Kidney epithelial cell (primary cell): ENCODE results near the gene SGPP2. TPM values are rescaled to one million over a fixed set of nuclear protein-coding genes. Genes with fewer than 3 reads are reported as not detected.

Experiments used
- DNase-seq: peaks from one replicate; pipeline ENCODE4 v3.0.0-alpha.2; 2010; ENCODE audit warnings: low read depth
- H3K27me3 ChIP-seq: 2 replicates; pipeline ENCODE4 v1.6.0; 2011; ENCODE audit warnings: low read length; ENCODE audit not compliant: control insufficient read depth, insufficient read depth
- H3K36me3 ChIP-seq: 2 replicates; pipeline ENCODE4 v1.5.1; 2011; ENCODE audit warnings: low read length; ENCODE audit not compliant: control insufficient read depth, insufficient read depth
- H3K4me3 ChIP-seq: 2 replicates; pipeline ENCODE4 v1.5.1; 2011; ENCODE audit warnings: low read depth, mild to moderate bottlenecking, control low read depth, low read length
- CTCF ChIP-seq: IDR thresholded peaks from 2 replicates; pipeline ENCODE4 v1.5.1; 2011; ENCODE audit warnings: mild to moderate bottlenecking, moderate library complexity, low read length, control low read depth, inconsistent platforms; ENCODE audit not compliant: insufficient read depth, poor library complexity, severe bottlenecking
- total RNA-seq: library from RNA; depleted of rRNA; stranded (reverse); fragments of >200 nt; gene quantifications from 2 replicates; pipeline ENCODE4 v1.2.3, GENCODE V29; 2015

SGPP2 gene
- total RNA-seq, 1 donor from 2014 or later = 29.1 TPM

GRCh38 chr2:222494104-222494739 is 69.9 kb downstream of the SGPP2 start:
- no peak for TF ChIP-seq CTCF
- Histone ChIP-seq H3K27me3 (no peaks in the 10 kb centered on the region), H3K36me3 (no peaks in the 10 kb centered on the region), H3K4me3 (no peak overlapping the region)
- DNase-seq = no peak

- no peak overlapping the region for H3K4me3 ChIP-seq
- no peaks in the 10 kb centered on the region for H3K27me3 ChIP-seq
- DNase-seq = no peak
- no peaks in the 10 kb centered on the region for H3K36me3 ChIP-seq
- no peak for TF ChIP-seq CTCF
Observed at GRCh38 chr2:222495388-222495787, 71.0 kb downstream of the SGPP2 start.

GRCh38 chr2:222499226-222499625 is 74.9 kb downstream of the SGPP2 start:
- Histone ChIP-seq H3K27me3 (no peaks in the 10 kb centered on the region), H3K4me3 (no peak overlapping the region), H3K36me3 (no peaks in the 10 kb centered on the region)
- no peak for DNase-seq
- TF ChIP-seq CTCF = no peak

- no peaks in the 10 kb centered on the region for H3K27me3 ChIP-seq
- no peaks in the 10 kb centered on the region for H3K36me3 ChIP-seq
- TF ChIP-seq CTCF = no peak
- H3K4me3 ChIP-seq = no peak overlapping the region
- no peak for DNase-seq
Observed at GRCh38 chr2:222504191-222504590, 79.8 kb downstream of the SGPP2 start.

GRCh38 chr2:222504719-222505118 is 80.4 kb downstream of the SGPP2 start:
- H3K4me3 ChIP-seq = no peak overlapping the region
- no peak for DNase-seq
- H3K27me3 ChIP-seq = no peaks in the 10 kb centered on the region
- no peaks in the 10 kb centered on the region for H3K36me3 ChIP-seq
- no peak for TF ChIP-seq CTCF

GRCh38 chr2:222506230-222506935 is 82.0 kb downstream of the SGPP2 start:
- Histone ChIP-seq H3K36me3 (no peaks in the 10 kb centered on the region), H3K27me3 (no peaks in the 10 kb centered on the region), H3K4me3 (no peak overlapping the region)
- no peak for DNase-seq
- TF ChIP-seq CTCF = no peak
